H1 (cell line): ENCODE data around the gene SCAMP4. TPM values are rescaled to one million over a fixed set of nuclear protein-coding genes. Genes with fewer than 3 reads are reported as not detected.

Experiments
- BACH1 ChIP-seq: IDR thresholded peaks from 2 replicates; pipeline ENCODE4 v1.6.1; 2012; ENCODE audit warnings: low read length, improper control_type of control experiment
- CREB1 ChIP-seq: IDR thresholded peaks from 2 replicates; pipeline ENCODE4 v1.6.1; 2012; ENCODE audit warnings: inconsistent platforms
- KDM5A ChIP-seq: fragments of 200-600 bp; IDR thresholded peaks from 2 replicates; pipeline ENCODE4 v1.7.1; 2012; ENCODE audit warnings: mild to moderate bottlenecking, low read length, inconsistent platforms, mixed read lengths
- RXRA ChIP-seq: IDR thresholded peaks from 2 replicates; pipeline ENCODE4 v1.6.1; 2011; ENCODE audit warnings: low read depth, mild to moderate bottlenecking, low read length, moderate library complexity; ENCODE audit not compliant: insufficient read depth
- TAF7 ChIP-seq: optimal IDR thresholded peaks from 2 replicates; pipeline ENCODE3; 2011; ENCODE audit warnings: low read depth, mild to moderate bottlenecking, inconsistent platforms, low read length, moderate library complexity, borderline replicate concordance
- TBP ChIP-seq: IDR thresholded peaks from 2 replicates; pipeline ENCODE4 v1.6.1; 2011; ENCODE audit warnings: low read depth, low read length, improper control_type of control experiment
- polyA plus RNA-seq, 7 experiments: library from polyadenylated mRNA; depleted of rRNA in 3 of 7; stranded (reverse) in 5 of 7; unstranded in 2 of 7; fragments of >200 nt in 5 of 7; fragments of 200-250 nt in 2 of 7; gene quantifications; 1 replicate in 5 of 7; 2 replicates in 1 of 7; 4 replicates in 1 of 7; pipeline versions ENCODE4 v1.2.1 to v1.2.3, GENCODE V29; 2011 to 2013; ENCODE audit warnings: missing spikeins in 2 of 7, mixed read lengths in 2 of 7
- total RNA-seq: library from RNA; stranded (reverse); fragmentation: NEBNext Ultra II Directional; extraction: Animal tissue kit (Norgen Biotek cat#: 25700); gene quantifications from 2 replicates; pipeline ENCODE4 v1.2.1, GENCODE V29; 2021

Gene SCAMP4
- total and polyA plus RNA-seq, 2 of the 8 experiments (the other 6 are each of a cell fraction or from before 2014, with no cell fraction given): 17.1 to 61.4 TPM

- TF ChIP-seq TAF7: no peak
- no peak for TF ChIP-seq RXRA
- TF ChIP-seq BACH1: no peak
- TF ChIP-seq CREB1: no peak
- no peak for TF ChIP-seq KDM5A
- TF ChIP-seq TBP: no peak
Measured at GRCh38 chr19:1949304-1950101, 44.3 kb downstream of the SCAMP4 start (continued).
